Activated CD4-positive, alpha-beta T cell treated with anti-CD3 and anti-CD28 coated beads, Interleukin-2, amount 50 U/mL, for 48 hours (primary cell): Measurements from ENCODE around the gene COBL.
"Not testable (repeated sequence)": the region's sequence is repeated elsewhere in the genome, so short reads cannot be mapped to it uniquely, and the experiment has no call there.

ENCODE experiments used
- DNase-seq, 2 experiments: peaks; one replicate each; pipeline ENCODE4 v3.0.0-alpha.2; 2020

Gene COBL

GRCh38 chr7:51229620-51230323 is 86.8 kb downstream of the COBL start:
- DNase-seq, result no peak

GRCh38 chr7:51229106-51229537 is 87.5 kb downstream of the COBL start:
- no peak for DNase-seq

GRCh38 chr7:51228386-51228958 is 88.1 kb downstream of the COBL start:
- no peak for DNase-seq

GRCh38 chr7:51227861-51228260 is 88.7 kb downstream of the COBL start:
- no peak for DNase-seq

- no peak for DNase-seq
Measured at GRCh38 chr7:51226916-51227535, 89.6 kb downstream of the COBL start.

- no peak for DNase-seq
Measured at GRCh38 chr7:51226063-51226755, 90.4 kb downstream of the COBL start.

- DNase-seq, result no peak
Measured at GRCh38 chr7:51224811-51225595, 91.6 kb downstream of the COBL start.

GRCh38 chr7:51223505-51223904 is 93.1 kb downstream of the COBL start:
- DNase-seq, result no peak

GRCh38 chr7:51222916-51223315 is 93.7 kb downstream of the COBL start:
- no peak for DNase-seq

- no peak for DNase-seq
Measured at GRCh38 chr7:51220226-51220625, 96.4 kb downstream of the COBL start.

- no peak for DNase-seq
Measured at GRCh38 chr7:51219261-51219988, 97.2 kb downstream of the COBL start.

GRCh38 chr7:51217804-51218203 is 98.8 kb downstream of the COBL start:
- DNase-seq, result no peak

- no peak for DNase-seq
Measured at GRCh38 chr7:51214098-51214497, 102.5 kb downstream of the COBL start.

GRCh38 chr7:51213618-51214017 is 103.0 kb downstream of the COBL start:
- no peak for DNase-seq

GRCh38 chr7:51210766-51211165 is 105.8 kb downstream of the COBL start:
- DNase-seq, result no peak

GRCh38 chr7:51209426-51209825 is 107.2 kb downstream of the COBL start:
- DNase-seq, result no peak

GRCh38 chr7:51208125-51208524 is 108.5 kb downstream of the COBL start:
- DNase-seq, result not testable (repeated sequence)

- DNase-seq, result no peak
Measured at GRCh38 chr7:51198654-51199053, 118.0 kb downstream of the COBL start.

GRCh38 chr7:51190969-51191368 is 125.6 kb downstream of the COBL start:
- DNase-seq, result no peak

- no peak for DNase-seq
Measured at GRCh38 chr7:51189777-51190176, 126.8 kb downstream of the COBL start.

GRCh38 chr7:51188987-51189386 is 127.6 kb downstream of the COBL start:
- no peak for DNase-seq

- no peak for DNase-seq
Measured at GRCh38 chr7:51187941-51188340, 128.7 kb downstream of the COBL start.
